K562 (cell line): ENCODE data around the gene SKAP1. TPM values are rescaled to one million over a fixed set of nuclear protein-coding genes. Genes with fewer than 3 reads are reported as not detected.

Experiments
- ATAC-seq: fragments of 200-7000 bp; cut with Tn5 transposase; 3 replicates; pipeline ENCODE4 v1.9.1; 2020; ENCODE audit warnings: moderate library complexity
- BruUV-seq: library from RNA; stranded (reverse); fragments of 400-500 nt; replicated peaks from 2 replicates; lab custom pipeline; 2021; lab: Mats Ljungman, UMichigan
- CTCF ChIA-PET: fragments of 300-600 bp; formaldehyde crosslinking; extraction: SDS; loops from one replicate; lab custom pipeline; 2021; ENCODE audit warnings: low intra/inter-chr PET ratio; lab: Yijun Ruan, JAX
- POLR2A ChIA-PET: fragments of 300-600, 350-650 bp; sonication (Branson Sonifier 250); formaldehyde crosslinking; extraction: SDS; loops from one replicate; lab custom pipeline; 2021; ENCODE audit warnings: antibody characterized with exemption, inconsistent platforms; lab: Yijun Ruan, JAX
- DNase-seq, 4 experiments: peaks; one replicate each; pipeline versions ENCODE4 v3.0.0 to v3.0.0-alpha.2; 2011 to 2018; ENCODE audit warnings: low spot score in 3 of 4, mixed read lengths in 3 of 4; ENCODE audit errors: extremely low read depth in 1 of 4
- FAIRE-seq: peaks from 2 replicates; lab custom pipeline; 2011; peaks lifted over from hg19 to GRCh38; lab: Jason Lieb, UNC
- H2AFZ ChIP-seq: 2 replicates; pipeline ENCODE4 v1.6.0; 2011; ENCODE audit warnings: low read depth, low read length, control low read depth, inconsistent platforms
- H3K27ac ChIP-seq: fragments of 200-600 bp; 3 replicates; pipeline ENCODE4 v1.8.0; 2011; ENCODE audit warnings: low read depth, mild to moderate bottlenecking, control low read depth, inconsistent platforms, low read length, moderate library complexity, mixed read lengths; ENCODE audit errors: extremely low read depth
- H3K27me3 ChIP-seq, 2 experiments: fragments of 300-600 bp in 1 of 2; 2 replicates in 1 of 2; 3 replicates in 1 of 2; pipeline versions ENCODE4 v1.6.0 to v1.8.0; 2011; ENCODE audit warnings: inconsistent platforms in 2 of 2, low read length in 2 of 2, mild to moderate bottlenecking in 1 of 2, mixed read lengths in 1 of 2, moderate library complexity in 1 of 2; ENCODE audit not compliant: control insufficient read depth in 2 of 2, insufficient read depth in 2 of 2
- H3K36me3 ChIP-seq: fragments of 300-600 bp; 3 replicates; pipeline ENCODE4 v1.8.0; 2011; ENCODE audit warnings: mild to moderate bottlenecking, low read length, inconsistent platforms; ENCODE audit not compliant: control insufficient read depth, insufficient read depth
- H3K4me1 ChIP-seq, 2 experiments: fragments of 200-600 bp in 1 of 2; replicated peaks in 1 of 2; 2 replicates in 1 of 2; 3 replicates in 1 of 2; pipeline versions ENCODE4 v1.5.1 to v1.8.0; 2011; ENCODE audit warnings: inconsistent platforms in 2 of 2, low read length in 2 of 2, mild to moderate bottlenecking in 1 of 2, mixed read lengths in 1 of 2, moderate library complexity in 1 of 2; ENCODE audit not compliant: control insufficient read depth in 2 of 2, insufficient read depth in 2 of 2
- H3K4me2 ChIP-seq: 2 replicates; pipeline ENCODE4 v1.6.1; 2011; ENCODE audit warnings: low read length, control low read depth, inconsistent platforms, mixed read lengths; ENCODE audit not compliant: insufficient read depth
- H3K4me3 ChIP-seq: fragments of 200-600 bp; sonication (generic), shearing (Covaris generic); 2 replicates; pipeline ENCODE4 v1.5.1; 2016; ENCODE audit warnings: control low read depth, inconsistent platforms
- H3K79me2 ChIP-seq: fragments of 200-600 bp; 3 replicates; pipeline ENCODE4 v1.8.0; 2011; ENCODE audit warnings: low read length, inconsistent platforms; ENCODE audit not compliant: control insufficient read depth, insufficient read depth
- H3K9ac ChIP-seq, 2 experiments: 2 replicates each; pipeline versions ENCODE4 v1.6.0 to v1.6.1; 2011; ENCODE audit warnings: low read depth in 2 of 2, low read length in 2 of 2, control low read depth in 1 of 2, inconsistent platforms in 1 of 2, mild to moderate bottlenecking in 1 of 2, mixed read lengths in 1 of 2; ENCODE audit not compliant: insufficient read depth in 1 of 2
- H3K9me1 ChIP-seq: one replicate; pipeline ENCODE4 v1.6.0; 2011; ENCODE audit warnings: inconsistent platforms, mild to moderate bottlenecking, low read length, moderate library complexity; ENCODE audit not compliant: control insufficient read depth, insufficient read depth
- H3K9me3 ChIP-seq: replicated peaks from 2 replicates; pipeline ENCODE4 v1.5.1; 2011; ENCODE audit warnings: low read depth, low read length, inconsistent platforms; ENCODE audit not compliant: control insufficient read depth, insufficient read depth
- H4K20me1 ChIP-seq: replicated peaks from 2 replicates; pipeline ENCODE4 v1.6.1; 2011; ENCODE audit warnings: low read length, inconsistent platforms, mixed read lengths; ENCODE audit not compliant: control insufficient read depth, insufficient read depth
- ZNF785 ChIP-seq: fragments of 250-450 bp; sonication (Bioruptor Pico); IDR thresholded peaks from 2 replicates; pipeline ENCODE4 v1.4.0; 2020; ENCODE audit warnings: mild to moderate bottlenecking
- WGBS: fragments of 100-300 bp; shearing (Covaris generic); methylation state at CpG from one replicate; pipeline ENCODE4 v1.1.6; 2016; ENCODE audit warnings: low coverage, mixed read lengths; ENCODE audit not compliant: insufficient coverage; ENCODE audit errors: missing lambda C conversion rate; 5-methylcytosine and 5-hydroxymethylcytosine counted together
- in situ Hi-C: fragments of 300-500 bp; cut with MboI; formaldehyde crosslinking; loops from 4 replicates; pipeline ENCODE4 v1.15.0; 2018; ENCODE audit warnings: inconsistent platforms, mixed read lengths
- intact Hi-C: fragments of 100-400 bp; cut with micrococcal nuclease; formaldehyde crosslinking; loops from 2 replicates; pipeline ENCODE4 v1.14.2; 2022
- polyA plus RNA-seq, 8 experiments: library from polyadenylated mRNA; depleted of rRNA in 4 of 8; stranded (reverse) in 5 of 8; unstranded in 3 of 8; fragments of >200 nt; fragmentation: Nextera tagmentation in 2 of 8; fragmentation: Illumina TruSeq in 1 of 8; extraction: Ambion mirVana in 2 of 8; extraction: Trizol in 1 of 8; gene quantifications; 2 replicates each; pipeline versions ENCODE4 v1.2.1 to v1.2.3, GENCODE V29; 2011 to 2014; ENCODE audit warnings: inconsistent platforms in 1 of 8, missing spikeins in 1 of 8
- total RNA-seq, 7 experiments: library from RNA; depleted of rRNA in 6 of 7; stranded (reverse); fragments of >200 nt in 6 of 7; fragmentation: Illumina TruSeq in 2 of 7; extraction: Trizol in 2 of 7; gene quantifications; 2 replicates each; pipeline versions ENCODE4 v1.2.1 to v1.2.3, GENCODE V29; 2011 to 2021; ENCODE audit warnings: low replicate concordance in 1 of 7
- TF ChIP-seq, protein P1 (sequence below): fragments of 250-450 bp; sonication (Bioruptor Pico); IDR thresholded peaks from 2 replicates; pipeline ENCODE4 v1.4.0; 2020

SKAP1 gene
- total and polyA plus RNA-seq, 9 of the 15 experiments (the other 6 are each of a cell fraction or from before 2014, with no cell fraction given): 0.06 to 0.80 (median 0.10) TPM; not detected in 4

DNA sequence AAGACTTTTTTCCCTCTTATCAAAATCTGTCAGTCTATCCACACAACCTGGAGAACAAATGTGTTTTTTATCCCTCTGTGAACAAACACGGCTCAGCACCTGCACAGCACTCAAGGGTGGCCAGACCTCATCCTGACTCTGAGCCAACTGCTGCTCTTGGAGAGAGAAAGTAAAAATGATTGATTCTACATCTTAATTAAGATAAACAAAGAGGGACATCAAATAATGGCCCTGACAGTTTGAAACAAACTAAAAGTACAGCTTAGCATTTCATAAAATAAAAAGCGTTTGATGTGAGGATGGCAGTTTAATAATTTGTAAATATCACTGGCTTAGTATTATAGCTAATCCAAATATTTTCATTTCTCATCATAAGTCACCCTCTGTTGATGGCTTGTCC is 216.2 kb downstream of the SKAP1 start:
- no peak overlapping the region for H3K4me2 ChIP-seq
- H3K27me3 ChIP-seq: no peaks in the 10 kb centered on the region
- peaks cover 0 to 11% of the 10 kb centered on the region in 2 experiments; a peak in 2 of 5 replicates for H3K4me1 ChIP-seq
- no peaks in the 10 kb centered on the region for H3K79me2 ChIP-seq
- FAIRE-seq: no peak
- intact Hi-C loops: loop anchor here (2.0 to 10.0 kb wide), 3 partner anchors 45 to 271 kb away; no protein-coding TSS in a partner anchor
- H3K9me3 ChIP-seq: no peaks in the 10 kb centered on the region
- no peak overlapping the region for H3K9ac ChIP-seq
- H3K9me1 ChIP-seq: no peaks in the 10 kb centered on the region
- no peaks in the 10 kb centered on the region for H3K36me3 ChIP-seq
- no TSS peak for BruUV-seq
- TF ChIP-seq ZNF785: no peak
- TF ChIP-seq, protein P1, sequence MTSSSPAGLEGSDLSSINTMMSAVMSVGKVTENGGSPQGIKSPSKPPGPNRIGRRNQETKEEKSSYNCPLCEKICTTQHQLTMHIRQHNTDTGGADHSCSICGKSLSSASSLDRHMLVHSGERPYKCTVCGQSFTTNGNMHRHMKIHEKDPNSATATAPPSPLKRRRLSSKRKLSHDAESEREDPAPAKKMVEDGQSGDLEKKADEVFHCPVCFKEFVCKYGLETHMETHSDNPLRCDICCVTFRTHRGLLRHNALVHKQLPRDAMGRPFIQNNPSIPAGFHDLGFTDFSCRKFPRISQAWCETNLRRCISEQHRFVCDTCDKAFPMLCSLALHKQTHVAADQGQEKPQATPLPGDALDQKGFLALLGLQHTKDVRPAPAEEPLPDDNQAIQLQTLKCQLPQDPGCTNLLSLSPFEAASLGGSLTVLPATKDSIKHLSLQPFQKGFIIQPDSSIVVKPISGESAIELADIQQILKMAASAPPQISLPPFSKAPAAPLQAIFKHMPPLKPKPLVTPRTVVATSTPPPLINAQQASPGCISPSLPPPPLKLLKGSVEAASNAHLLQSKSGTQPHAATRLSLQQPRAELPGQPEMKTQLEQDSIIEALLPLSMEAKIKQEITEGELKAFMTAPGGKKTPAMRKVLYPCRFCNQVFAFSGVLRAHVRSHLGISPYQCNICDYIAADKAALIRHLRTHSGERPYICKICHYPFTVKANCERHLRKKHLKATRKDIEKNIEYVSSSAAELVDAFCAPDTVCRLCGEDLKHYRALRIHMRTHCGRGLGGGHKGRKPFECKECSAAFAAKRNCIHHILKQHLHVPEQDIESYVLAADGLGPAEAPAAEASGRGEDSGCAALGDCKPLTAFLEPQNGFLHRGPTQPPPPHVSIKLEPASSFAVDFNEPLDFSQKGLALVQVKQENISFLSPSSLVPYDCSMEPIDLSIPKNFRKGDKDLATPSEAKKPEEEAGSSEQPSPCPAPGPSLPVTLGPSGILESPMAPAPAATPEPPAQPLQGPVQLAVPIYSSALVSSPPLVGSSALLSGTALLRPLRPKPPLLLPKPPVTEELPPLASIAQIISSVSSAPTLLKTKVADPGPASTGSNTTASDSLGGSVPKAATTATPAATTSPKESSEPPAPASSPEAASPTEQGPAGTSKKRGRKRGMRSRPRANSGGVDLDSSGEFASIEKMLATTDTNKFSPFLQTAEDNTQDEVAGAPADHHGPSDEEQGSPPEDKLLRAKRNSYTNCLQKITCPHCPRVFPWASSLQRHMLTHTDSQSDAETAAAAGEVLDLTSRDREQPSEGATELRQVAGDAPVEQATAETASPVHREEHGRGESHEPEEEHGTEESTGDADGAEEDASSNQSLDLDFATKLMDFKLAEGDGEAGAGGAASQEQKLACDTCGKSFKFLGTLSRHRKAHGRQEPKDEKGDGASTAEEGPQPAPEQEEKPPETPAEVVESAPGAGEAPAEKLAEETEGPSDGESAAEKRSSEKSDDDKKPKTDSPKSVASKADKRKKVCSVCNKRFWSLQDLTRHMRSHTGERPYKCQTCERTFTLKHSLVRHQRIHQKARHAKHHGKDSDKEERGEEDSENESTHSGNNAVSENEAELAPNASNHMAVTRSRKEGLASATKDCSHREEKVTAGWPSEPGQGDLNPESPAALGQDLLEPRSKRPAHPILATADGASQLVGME (CRISPR knock-in tag): no peak
- TF ChIP-seq, all 486 proteins: peak for 0
- H3K4me3 ChIP-seq: no peak overlapping the region
- in situ Hi-C loops: no loop called here
- 28% methylated on average over 2 of the region's 2 CpGs for WGBS
- CTCF ChIA-PET: interaction anchor here (0.7 to 1.2 kb wide), 2 partner anchors 108 to 405 kb away, joined by 3 to 4 read pairs; no protein-coding TSS in a partner anchor
- POLR2A ChIA-PET: interaction anchor here (0.9 to 1.5 kb wide), 3 partner anchors 9 to 38 kb away, joined by 3 to 7 read pairs (median 4); no protein-coding TSS in a partner anchor
- no peak for ATAC-seq
- H3K27ac ChIP-seq: no peak overlapping the region
- H4K20me1 ChIP-seq: no peaks in the 10 kb centered on the region
- no peak overlapping the region for H2AFZ ChIP-seq
- no peak for DNase-seq
